Testis (tissue), 2 donors: ENCODE results near the gene GPD1.

ENCODE experiments used
- POLR2A ChIP-seq: fragments of 450-650 bp; IDR thresholded peaks from one replicate; pipeline ENCODE4 v1.6.1; 2017; ENCODE audit warnings: antibody characterized with exemption, mild to moderate bottlenecking, moderate library complexity
- TF ChIP-seq, protein P1 (sequence below), 3 experiments: fragments of 450-650 bp in 2 of 3; fragments of 200-600 bp in 1 of 3; sonication (generic) in 1 of 3; IDR thresholded peaks; one replicate each; pipeline ENCODE4 v1.5.1; 2016 to 2019; ENCODE audit warnings: antibody characterized with exemption in 3 of 3, mild to moderate bottlenecking in 2 of 3, moderate library complexity in 1 of 3

DNA sequence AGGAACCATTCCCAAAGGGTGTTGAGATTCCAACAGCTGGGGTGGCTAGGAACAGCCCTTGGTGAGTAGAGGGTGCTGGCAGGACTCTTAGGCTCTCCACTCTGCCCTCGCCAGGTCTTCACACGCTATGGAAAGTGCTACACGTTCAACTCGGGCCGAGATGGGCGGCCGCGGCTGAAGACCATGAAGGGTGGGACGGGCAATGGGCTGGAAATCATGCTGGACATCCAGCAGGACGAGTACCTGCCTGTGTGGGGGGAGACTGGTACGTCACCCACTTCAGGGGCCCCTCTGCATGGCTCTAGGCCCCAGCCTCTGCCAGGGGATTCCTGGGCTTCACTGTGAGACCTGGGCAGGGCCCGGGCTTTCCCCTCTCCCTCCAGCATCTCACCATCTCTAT is 26.7 kb upstream of the GPD1 start:
- TF ChIP-seq POLR2A: no peak
- TF ChIP-seq, protein P1, sequence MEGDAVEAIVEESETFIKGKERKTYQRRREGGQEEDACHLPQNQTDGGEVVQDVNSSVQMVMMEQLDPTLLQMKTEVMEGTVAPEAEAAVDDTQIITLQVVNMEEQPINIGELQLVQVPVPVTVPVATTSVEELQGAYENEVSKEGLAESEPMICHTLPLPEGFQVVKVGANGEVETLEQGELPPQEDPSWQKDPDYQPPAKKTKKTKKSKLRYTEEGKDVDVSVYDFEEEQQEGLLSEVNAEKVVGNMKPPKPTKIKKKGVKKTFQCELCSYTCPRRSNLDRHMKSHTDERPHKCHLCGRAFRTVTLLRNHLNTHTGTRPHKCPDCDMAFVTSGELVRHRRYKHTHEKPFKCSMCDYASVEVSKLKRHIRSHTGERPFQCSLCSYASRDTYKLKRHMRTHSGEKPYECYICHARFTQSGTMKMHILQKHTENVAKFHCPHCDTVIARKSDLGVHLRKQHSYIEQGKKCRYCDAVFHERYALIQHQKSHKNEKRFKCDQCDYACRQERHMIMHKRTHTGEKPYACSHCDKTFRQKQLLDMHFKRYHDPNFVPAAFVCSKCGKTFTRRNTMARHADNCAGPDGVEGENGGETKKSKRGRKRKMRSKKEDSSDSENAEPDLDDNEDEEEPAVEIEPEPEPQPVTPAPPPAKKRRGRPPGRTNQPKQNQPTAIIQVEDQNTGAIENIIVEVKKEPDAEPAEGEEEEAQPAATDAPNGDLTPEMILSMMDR (IDR thresholded peaks at IDR 0.05): no peak
